GM18868 (cell line): Measurements from ENCODE around the gene ZFYVE27.

ENCODE experiments used
- ATAC-seq: cut with Tn5 transposase; IDR thresholded peaks from one replicate; pipeline ENCODE4 v1.9.1; 2021; ENCODE audit warnings: mild to moderate bottlenecking, moderate library complexity; ENCODE audit not compliant: unreplicated experiment

Gene ZFYVE27

GRCh38 chr10:97743169-97743943 lies 6.4 kb downstream of the ZFYVE27 start:
- no peak for ATAC-seq

- ATAC-seq: no peak
Observed at GRCh38 chr10:97744405-97745035, 7.6 kb downstream of the ZFYVE27 start.

DNA sequence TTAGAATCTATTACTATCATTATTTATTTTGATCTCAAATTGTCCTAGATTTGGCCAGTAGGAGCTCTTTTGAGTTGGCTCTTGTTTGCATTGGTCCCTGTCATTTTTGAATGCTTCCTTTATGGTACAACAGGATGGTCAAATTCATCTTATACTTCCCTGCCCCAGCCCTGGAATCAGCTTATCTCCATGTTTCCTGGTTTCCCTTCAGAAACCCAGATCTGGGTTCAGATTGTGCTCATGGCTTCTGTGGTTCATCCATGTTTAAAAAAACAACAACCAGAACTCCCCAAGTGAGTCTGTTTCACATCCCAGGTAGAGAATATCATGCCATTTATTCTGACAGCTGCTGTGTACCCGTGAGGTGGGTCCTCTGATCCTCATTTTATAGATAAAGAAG lies 10.6 kb downstream of the ZFYVE27 start:
- ATAC-seq: no peak

GRCh38 chr10:97748116-97748515 lies 11.2 kb downstream of the ZFYVE27 start:
- ATAC-seq: no peak

DNA sequence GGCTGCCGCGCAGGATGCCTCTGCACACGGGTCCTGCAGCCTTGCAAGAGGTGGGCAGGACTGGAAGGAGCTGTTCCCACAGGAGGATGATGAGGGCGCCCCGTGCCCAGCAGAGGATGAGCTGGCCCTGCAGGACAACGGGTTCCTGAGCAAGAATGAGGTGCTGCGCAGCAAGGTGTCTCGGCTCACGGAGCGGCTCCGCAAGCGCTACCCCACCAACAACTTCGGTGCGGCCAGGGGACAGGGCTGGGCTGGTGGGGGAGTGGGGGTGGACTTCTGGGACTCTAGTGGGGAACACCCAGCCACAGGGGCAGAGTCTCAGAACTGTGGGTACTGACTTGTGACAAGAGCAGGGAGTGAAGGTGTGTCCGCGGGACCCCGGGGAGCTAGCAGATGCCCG lies 16.0 kb downstream of the ZFYVE27 start:
- no peak for ATAC-seq

GRCh38 chr10:97754726-97755125 lies 17.8 kb downstream of the ZFYVE27 start:
- ATAC-seq: no peak

DNA sequence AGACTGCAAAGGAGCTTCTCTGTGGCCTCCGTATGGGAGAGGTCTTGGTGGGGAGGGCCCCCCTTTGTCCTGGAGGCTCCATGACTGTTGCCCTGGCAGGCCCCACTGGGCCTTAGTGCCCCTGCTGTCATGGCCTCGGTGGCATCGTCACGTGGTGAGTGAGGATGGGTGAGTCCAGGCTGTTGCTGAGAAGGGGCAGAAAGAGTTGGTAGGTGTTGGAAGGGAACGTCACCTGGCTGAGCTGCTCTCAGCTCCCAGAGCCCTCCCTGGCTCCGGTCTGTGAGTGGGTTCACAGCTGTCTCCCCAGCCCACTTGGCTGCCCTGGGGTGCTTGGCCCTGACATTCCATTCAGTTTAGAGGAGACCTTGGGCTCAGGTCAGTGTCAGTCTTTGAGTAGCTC lies 18.8 kb downstream of the ZFYVE27 start:
- no peak for ATAC-seq

GRCh38 chr10:97757471-97757870 lies 20.5 kb downstream of the ZFYVE27 start:
- no peak for ATAC-seq

DNA sequence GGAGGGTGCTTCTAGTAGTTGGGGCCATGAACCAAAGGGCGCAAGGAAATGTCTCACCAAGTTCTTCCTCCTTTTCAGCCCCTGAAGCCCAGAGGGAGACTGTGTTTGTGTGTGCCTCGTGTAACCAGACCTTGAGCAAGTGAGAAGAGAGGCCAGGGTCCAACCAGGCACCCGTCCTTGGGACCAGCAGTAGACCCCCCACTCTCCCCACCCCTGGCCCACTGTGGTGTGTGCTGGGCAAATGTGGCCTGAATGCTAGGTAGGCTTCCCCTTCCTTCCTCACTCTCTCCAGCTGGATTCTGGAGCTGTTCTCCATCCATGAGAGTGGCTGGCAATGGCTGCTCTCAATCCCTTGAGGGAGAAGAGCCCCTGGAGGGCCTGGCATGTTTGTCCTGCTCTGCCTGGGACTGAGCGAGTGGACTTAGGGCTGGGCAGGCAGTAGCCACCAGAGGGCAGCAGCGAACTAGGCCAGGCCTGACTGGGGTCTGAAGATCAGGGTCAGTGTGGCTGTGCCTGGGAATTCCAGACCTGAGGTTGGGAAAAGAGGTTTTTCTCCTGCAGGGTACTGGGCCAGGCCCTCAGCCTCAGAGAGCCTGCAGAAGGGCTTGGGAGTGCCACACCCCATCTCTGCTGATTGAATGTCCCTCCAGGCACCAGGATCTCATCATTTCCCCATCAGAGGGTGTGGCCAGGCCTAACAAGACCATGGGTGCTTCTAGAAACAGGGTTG lies 22.4 kb downstream of the ZFYVE27 start:
- ATAC-seq: peak; percentile 56

- no peak for ATAC-seq
Observed at GRCh38 chr10:97759946-97760345, 23.0 kb downstream of the ZFYVE27 start.

DNA sequence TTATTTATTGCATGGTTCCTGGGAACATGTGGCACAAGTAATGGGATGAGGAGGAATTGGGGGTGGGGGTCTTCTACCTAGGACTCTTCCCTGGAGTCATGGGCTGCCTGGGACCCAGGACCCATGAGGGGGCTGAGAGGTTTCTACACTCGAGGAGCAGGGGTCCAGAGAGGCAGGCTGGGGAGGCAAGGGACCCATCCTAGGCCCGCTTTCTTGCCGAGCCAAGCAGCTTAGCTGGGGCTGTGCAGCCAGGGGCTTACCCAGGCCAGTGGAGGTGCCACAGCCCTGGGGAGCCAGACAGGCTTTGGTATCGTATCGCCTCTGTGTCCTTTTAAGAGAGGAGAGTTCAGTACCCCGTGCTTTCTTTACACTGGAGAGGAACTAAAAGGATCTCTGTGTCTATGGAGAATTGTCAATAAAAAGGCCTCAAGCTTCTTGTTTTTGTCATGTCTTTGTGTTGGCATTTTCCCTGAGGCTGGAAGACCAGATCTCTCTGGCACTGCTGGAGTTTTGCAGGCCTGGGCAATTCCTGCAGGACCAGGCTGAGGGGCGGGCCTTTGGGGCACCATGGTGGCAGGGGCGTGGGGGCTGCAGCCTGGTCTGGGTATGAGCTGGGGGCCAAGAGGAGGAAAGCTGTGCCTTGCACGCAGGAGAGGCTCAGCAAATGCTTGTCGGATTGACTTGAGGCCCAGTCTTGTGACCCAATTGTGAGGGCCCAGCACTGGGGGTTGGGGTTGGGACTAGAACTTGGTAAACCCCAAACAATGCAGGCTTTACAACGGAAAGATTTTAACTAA lies 23.7 kb downstream of the ZFYVE27 start:
- no peak for ATAC-seq

- no peak for ATAC-seq
Observed at GRCh38 chr10:97761331-97761865, 24.5 kb downstream of the ZFYVE27 start.

DNA sequence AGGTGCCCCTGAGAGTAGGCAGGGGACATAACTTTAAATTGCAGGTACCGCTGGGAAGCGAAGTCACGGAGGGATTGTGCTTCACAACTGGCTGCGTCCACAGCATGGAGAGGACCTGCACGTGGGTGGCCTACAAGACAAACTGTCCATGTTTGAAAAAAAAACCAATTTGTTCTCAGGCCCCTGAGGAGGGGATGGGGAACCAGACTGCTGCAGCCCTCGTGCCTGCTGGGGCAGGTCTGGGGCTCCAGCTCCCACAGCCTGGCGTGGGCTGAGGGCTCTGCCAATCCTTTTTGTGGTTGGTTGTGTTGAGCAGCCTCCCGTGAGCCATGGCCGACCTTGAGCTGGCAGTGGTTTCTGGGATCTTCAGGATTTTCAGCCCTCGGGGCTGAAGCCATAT lies 25.1 kb downstream of the ZFYVE27 start:
- ATAC-seq: no peak

- ATAC-seq: no peak
Observed at GRCh38 chr10:97762816-97763215, 25.9 kb downstream of the ZFYVE27 start.

DNA sequence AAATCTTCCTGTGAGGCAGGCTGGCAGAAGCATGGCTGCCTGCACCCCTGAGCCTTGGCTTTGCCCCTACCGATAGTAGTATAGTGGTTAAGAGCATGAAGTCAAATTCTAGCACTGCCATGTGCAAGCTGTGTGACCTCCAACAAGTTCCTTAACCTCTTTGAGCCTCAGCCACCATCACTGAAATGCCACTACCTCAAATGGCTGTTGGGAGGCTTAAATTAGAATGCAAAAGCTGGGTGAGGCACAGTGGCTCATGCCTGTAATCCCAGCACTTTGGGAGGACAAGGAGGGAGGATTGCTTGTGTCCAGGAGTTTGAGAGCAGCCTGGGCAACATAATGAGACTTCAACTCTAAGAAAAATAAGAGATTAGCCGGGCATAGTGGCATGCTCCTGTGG lies 26.5 kb downstream of the ZFYVE27 start:
- no peak for ATAC-seq

GRCh38 chr10:97763947-97764346 lies 27.0 kb downstream of the ZFYVE27 start:
- ATAC-seq: no peak

DNA sequence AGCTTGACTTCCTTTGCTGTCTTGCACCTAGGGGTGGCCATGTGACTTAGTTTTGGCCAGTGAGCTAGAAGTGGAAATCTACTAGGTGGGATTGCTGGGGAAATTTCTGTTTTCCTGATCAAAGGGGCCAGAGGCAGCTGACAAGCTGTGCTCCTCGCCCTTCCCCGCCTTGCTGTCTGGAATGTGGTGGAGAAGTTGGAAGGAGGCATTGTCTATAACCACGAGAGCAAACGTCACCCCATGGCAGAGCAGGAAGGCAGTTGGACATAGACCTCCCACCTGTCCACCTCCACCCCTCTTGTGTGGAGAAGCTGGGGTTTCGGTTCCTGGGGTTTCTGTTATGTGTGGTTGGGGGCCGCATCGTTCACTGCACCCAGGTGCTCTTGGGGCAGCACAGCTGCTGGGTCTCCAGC lies 27.6 kb downstream of the ZFYVE27 start:
- no peak for ATAC-seq

- ATAC-seq: no peak
Observed at GRCh38 chr10:97765201-97765600, 28.3 kb downstream of the ZFYVE27 start.

GRCh38 chr10:97766106-97766810 lies 29.3 kb downstream of the ZFYVE27 start:
- ATAC-seq: no peak
